Measurements from ENCODE around the gene TARBP1.
"Not testable (repeated sequence)": the region's sequence is repeated elsewhere in the genome, so short reads cannot be mapped to it uniquely, and the experiment has no call there.

Gene TARBP1

GRCh38 chr1:234399515-234399914 is 79.5 kb downstream of the TARBP1 start:
- not testable (repeated sequence) for H3K9me3 ChIP-seq (ENCODE audit: control insufficient read depth, low read length); H3K9ac ChIP-seq (ENCODE audit: low read length); H3K4me3 ChIP-seq (ENCODE audit: low read length); H3K36me3 ChIP-seq (ENCODE audit: control insufficient read depth, insufficient read depth, low read length, severe bottlenecking); DNase-seq (ENCODE audit: low read depth); H3K27me3 ChIP-seq (replicated peaks; ENCODE audit: control insufficient read depth, insufficient read depth, low read length)
- H3K4me1 ChIP-seq (ENCODE audit: control insufficient read depth, insufficient read depth, low read length) = peaks cover 20% of the 10 kb centered on the region

- DNase-seq (ENCODE audit: low read depth) = no peak
- Histone ChIP-seq H3K9ac (ENCODE audit: low read length) (no peak overlapping the region), H3K36me3 (ENCODE audit: control insufficient read depth, insufficient read depth, low read length, severe bottlenecking) (no peaks in the 10 kb centered on the region), H3K4me3 (ENCODE audit: low read length) (peak overlapping the region; percentile 49), H3K27me3 (replicated peaks; ENCODE audit: control insufficient read depth, insufficient read depth, low read length) (no peaks in the 10 kb centered on the region), H3K4me1 (ENCODE audit: control insufficient read depth, insufficient read depth, low read length) (peaks cover 20% of the 10 kb centered on the region), H3K9me3 (ENCODE audit: control insufficient read depth, low read length) (no peaks in the 10 kb centered on the region)
These were observed 80.1 kb downstream of the TARBP1 start for GRCh38 chr1:234398849-234399381.

GRCh38 chr1:234397732-234398131 is 81.2 kb downstream of the TARBP1 start:
- Histone ChIP-seq H3K4me3 (ENCODE audit: low read length) (no peak overlapping the region), H3K4me1 (ENCODE audit: control insufficient read depth, insufficient read depth, low read length) (peaks cover 14% of the 10 kb centered on the region), H3K27me3 (replicated peaks; ENCODE audit: control insufficient read depth, insufficient read depth, low read length) (no peaks in the 10 kb centered on the region), H3K9me3 (ENCODE audit: control insufficient read depth, low read length) (no peaks in the 10 kb centered on the region), H3K36me3 (ENCODE audit: control insufficient read depth, insufficient read depth, low read length, severe bottlenecking) (peaks cover 8% of the 10 kb centered on the region), H3K9ac (ENCODE audit: low read length) (no peak overlapping the region)
- no peak for DNase-seq (ENCODE audit: low read depth)

- H3K9ac ChIP-seq (ENCODE audit: low read length) = no peak overlapping the region
- peaks cover 14% of the 10 kb centered on the region for H3K4me1 ChIP-seq (ENCODE audit: control insufficient read depth, insufficient read depth, low read length)
- no peaks in the 10 kb centered on the region for H3K27me3 ChIP-seq (replicated peaks; ENCODE audit: control insufficient read depth, insufficient read depth, low read length)
- no peak for DNase-seq (ENCODE audit: low read depth)
- H3K4me3 ChIP-seq (ENCODE audit: low read length) = no peak overlapping the region
- H3K36me3 ChIP-seq (ENCODE audit: control insufficient read depth, insufficient read depth, low read length, severe bottlenecking) = peaks cover 13% of the 10 kb centered on the region
- H3K9me3 ChIP-seq (ENCODE audit: control insufficient read depth, low read length) = no peaks in the 10 kb centered on the region
These were observed 82.1 kb downstream of the TARBP1 start for GRCh38 chr1:234396871-234397270.

- Histone ChIP-seq H3K9me3 (ENCODE audit: control insufficient read depth, low read length) (no peaks in the 10 kb centered on the region), H3K27me3 (replicated peaks; ENCODE audit: control insufficient read depth, insufficient read depth, low read length) (no peaks in the 10 kb centered on the region), H3K9ac (ENCODE audit: low read length) (no peak overlapping the region), H3K4me3 (ENCODE audit: low read length) (no peak overlapping the region), H3K4me1 (ENCODE audit: control insufficient read depth, insufficient read depth, low read length) (peaks cover 9% of the 10 kb centered on the region), H3K36me3 (ENCODE audit: control insufficient read depth, insufficient read depth, low read length, severe bottlenecking) (peaks cover 21% of the 10 kb centered on the region)
- DNase-seq (ENCODE audit: low read depth) = no peak
These were observed 82.9 kb downstream of the TARBP1 start for GRCh38 chr1:234396092-234396491.

GRCh38 chr1:234395297-234395696 is 83.7 kb downstream of the TARBP1 start:
- Histone ChIP-seq H3K4me1 (ENCODE audit: control insufficient read depth, insufficient read depth, low read length) (peaks cover 4% of the 10 kb centered on the region), H3K9me3 (ENCODE audit: control insufficient read depth, low read length) (no peaks in the 10 kb centered on the region), H3K36me3 (ENCODE audit: control insufficient read depth, insufficient read depth, low read length, severe bottlenecking) (peaks cover 24% of the 10 kb centered on the region), H3K4me3 (ENCODE audit: low read length) (no peak overlapping the region), H3K27me3 (replicated peaks; ENCODE audit: control insufficient read depth, insufficient read depth, low read length) (no peaks in the 10 kb centered on the region), H3K9ac (ENCODE audit: low read length) (no peak overlapping the region)
- no peak for DNase-seq (ENCODE audit: low read depth)

GRCh38 chr1:234393190-234393589 is 85.8 kb downstream of the TARBP1 start:
- H3K4me1 ChIP-seq (ENCODE audit: control insufficient read depth, insufficient read depth, low read length) = no peaks in the 10 kb centered on the region
- H3K9me3 ChIP-seq (ENCODE audit: control insufficient read depth, low read length) = no peaks in the 10 kb centered on the region
- no peak for DNase-seq (ENCODE audit: low read depth)
- H3K4me3 ChIP-seq (ENCODE audit: low read length) = no peak overlapping the region
- H3K27me3 ChIP-seq (replicated peaks; ENCODE audit: control insufficient read depth, insufficient read depth, low read length) = no peaks in the 10 kb centered on the region
- peaks cover 24% of the 10 kb centered on the region for H3K36me3 ChIP-seq (ENCODE audit: control insufficient read depth, insufficient read depth, low read length, severe bottlenecking)
- no peak overlapping the region for H3K9ac ChIP-seq (ENCODE audit: low read length)

- H3K36me3 ChIP-seq (ENCODE audit: control insufficient read depth, insufficient read depth, low read length, severe bottlenecking) = peaks cover 29% of the 10 kb centered on the region
- H3K9ac ChIP-seq (ENCODE audit: low read length) = no peak overlapping the region
- H3K27me3 ChIP-seq (replicated peaks; ENCODE audit: control insufficient read depth, insufficient read depth, low read length) = no peaks in the 10 kb centered on the region
- no peak for DNase-seq (ENCODE audit: low read depth)
- no peaks in the 10 kb centered on the region for H3K4me1 ChIP-seq (ENCODE audit: control insufficient read depth, insufficient read depth, low read length)
- H3K4me3 ChIP-seq (ENCODE audit: low read length) = no peak overlapping the region
- no peaks in the 10 kb centered on the region for H3K9me3 ChIP-seq (ENCODE audit: control insufficient read depth, low read length)
These were observed 90.9 kb downstream of the TARBP1 start for GRCh38 chr1:234388094-234388493.

- no peak for DNase-seq (ENCODE audit: low read depth)
- Histone ChIP-seq H3K9ac (ENCODE audit: low read length) (no peak overlapping the region), H3K36me3 (ENCODE audit: control insufficient read depth, insufficient read depth, low read length, severe bottlenecking) (peaks cover 16% of the 10 kb centered on the region), H3K27me3 (replicated peaks; ENCODE audit: control insufficient read depth, insufficient read depth, low read length) (no peaks in the 10 kb centered on the region), H3K4me1 (ENCODE audit: control insufficient read depth, insufficient read depth, low read length) (no peaks in the 10 kb centered on the region), H3K4me3 (ENCODE audit: low read length) (no peak overlapping the region), H3K9me3 (ENCODE audit: control insufficient read depth, low read length) (no peaks in the 10 kb centered on the region)
These were observed 92.9 kb downstream of the TARBP1 start for GRCh38 chr1:234386122-234386521.

- Histone ChIP-seq H3K9me3 (ENCODE audit: control insufficient read depth, low read length) (no peaks in the 10 kb centered on the region), H3K27me3 (replicated peaks; ENCODE audit: control insufficient read depth, insufficient read depth, low read length) (no peaks in the 10 kb centered on the region), H3K36me3 (ENCODE audit: control insufficient read depth, insufficient read depth, low read length, severe bottlenecking) (peaks cover 39% of the 10 kb centered on the region), H3K9ac (ENCODE audit: low read length) (no peak overlapping the region), H3K4me3 (ENCODE audit: low read length) (no peak overlapping the region), H3K4me1 (ENCODE audit: control insufficient read depth, insufficient read depth, low read length) (no peaks in the 10 kb centered on the region)
- DNase-seq (ENCODE audit: low read depth) = no peak
These were observed 97.1 kb downstream of the TARBP1 start for GRCh38 chr1:234381699-234382555.

GRCh38 chr1:234379591-234380109 is 99.3 kb downstream of the TARBP1 start:
- peaks cover 48% of the 10 kb centered on the region for H3K36me3 ChIP-seq (ENCODE audit: control insufficient read depth, insufficient read depth, low read length, severe bottlenecking)
- not testable (repeated sequence) for H3K27me3 ChIP-seq (replicated peaks; ENCODE audit: control insufficient read depth, insufficient read depth, low read length); H3K9ac ChIP-seq (ENCODE audit: low read length); H3K4me1 ChIP-seq (ENCODE audit: control insufficient read depth, insufficient read depth, low read length); H3K9me3 ChIP-seq (ENCODE audit: control insufficient read depth, low read length); DNase-seq (ENCODE audit: low read depth); H3K4me3 ChIP-seq (ENCODE audit: low read length)
